IPS DF 19.7 (cell line): Measurements from ENCODE around the gene DUXB.
A peak's percentile ranks its signal among the peaks of the same experiment; 100 is the strongest.

ENCODE experiments used
- DNase-seq: peaks from one replicate; pipeline ENCODE4 v3.0.0-alpha.2; 2013; ENCODE audit warnings: low read depth, low spot score

DUXB gene

DNA sequence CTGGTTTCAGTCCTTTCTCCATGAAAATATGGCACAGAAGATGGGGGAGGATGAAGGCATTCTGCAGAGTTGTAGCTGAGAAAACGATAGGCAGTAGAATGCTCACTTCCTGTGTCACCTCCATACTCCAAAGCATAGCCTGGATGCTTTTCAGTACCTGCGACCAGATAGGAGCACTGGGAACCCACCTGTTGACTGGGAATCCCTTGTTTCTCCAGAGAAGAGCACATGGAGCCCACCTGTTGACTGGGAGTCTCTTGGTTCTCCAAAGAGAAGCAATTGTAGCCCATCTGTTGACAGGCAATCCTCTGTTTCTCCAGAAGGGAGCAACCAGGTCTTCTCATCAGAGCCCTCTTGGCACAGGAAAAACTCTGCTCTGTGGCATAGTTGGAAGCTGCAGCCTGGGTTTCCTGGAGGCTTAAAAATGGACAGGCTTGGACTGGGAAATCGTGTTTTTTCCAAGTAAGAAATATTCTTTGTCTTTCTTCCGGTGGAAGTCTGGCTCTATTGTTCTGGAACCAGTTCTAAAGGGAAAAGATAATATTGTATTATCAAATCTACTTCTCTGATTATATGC is 40.4 kb downstream of the DUXB start:
- no peak for DNase-seq

DNA sequence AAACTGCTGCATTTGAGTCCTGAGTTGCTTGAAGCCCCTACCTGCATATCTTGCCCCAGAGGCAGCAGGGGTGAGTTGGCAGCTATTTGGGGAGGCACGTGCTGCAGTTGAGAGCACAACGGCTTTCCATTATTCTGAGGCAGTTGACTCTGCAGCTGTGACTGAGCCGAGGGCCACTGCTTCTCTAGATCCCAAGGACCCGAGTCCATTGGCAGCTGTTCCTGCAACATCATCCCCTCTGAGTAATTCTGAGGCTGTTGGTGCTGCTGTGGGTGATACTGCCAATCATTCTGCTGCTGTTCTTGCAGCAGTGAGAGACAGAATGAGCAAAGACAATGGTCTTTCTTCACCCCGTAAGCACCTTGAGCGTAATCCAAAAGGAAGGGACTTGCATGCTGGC is 40.9 kb downstream of the DUXB start:
- DNase-seq, result no peak

- no peak for DNase-seq
Observed at GRCh38 chr16:75658175-75658574, 43.1 kb downstream of the DUXB start.

DNA sequence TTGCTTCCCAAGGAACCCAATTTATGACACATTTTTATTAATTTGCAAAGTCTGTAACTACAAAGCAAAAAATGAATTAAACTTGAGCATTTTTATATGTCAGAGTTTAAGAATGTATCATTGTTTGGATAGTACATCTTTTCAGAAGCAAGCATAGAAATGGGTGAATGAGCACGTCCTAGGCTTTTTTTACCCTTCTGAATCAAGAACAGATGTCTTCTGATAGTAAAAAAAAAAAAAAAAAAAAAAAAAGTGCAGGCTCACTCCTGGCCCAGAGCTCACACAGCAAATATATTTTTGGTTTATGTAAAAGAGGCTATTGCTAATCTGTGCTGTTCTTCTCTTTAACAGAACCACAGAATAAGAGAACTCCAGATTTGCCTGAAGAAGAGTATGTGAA is 47.3 kb downstream of the DUXB start:
- DNase-seq, result no peak

DNA sequence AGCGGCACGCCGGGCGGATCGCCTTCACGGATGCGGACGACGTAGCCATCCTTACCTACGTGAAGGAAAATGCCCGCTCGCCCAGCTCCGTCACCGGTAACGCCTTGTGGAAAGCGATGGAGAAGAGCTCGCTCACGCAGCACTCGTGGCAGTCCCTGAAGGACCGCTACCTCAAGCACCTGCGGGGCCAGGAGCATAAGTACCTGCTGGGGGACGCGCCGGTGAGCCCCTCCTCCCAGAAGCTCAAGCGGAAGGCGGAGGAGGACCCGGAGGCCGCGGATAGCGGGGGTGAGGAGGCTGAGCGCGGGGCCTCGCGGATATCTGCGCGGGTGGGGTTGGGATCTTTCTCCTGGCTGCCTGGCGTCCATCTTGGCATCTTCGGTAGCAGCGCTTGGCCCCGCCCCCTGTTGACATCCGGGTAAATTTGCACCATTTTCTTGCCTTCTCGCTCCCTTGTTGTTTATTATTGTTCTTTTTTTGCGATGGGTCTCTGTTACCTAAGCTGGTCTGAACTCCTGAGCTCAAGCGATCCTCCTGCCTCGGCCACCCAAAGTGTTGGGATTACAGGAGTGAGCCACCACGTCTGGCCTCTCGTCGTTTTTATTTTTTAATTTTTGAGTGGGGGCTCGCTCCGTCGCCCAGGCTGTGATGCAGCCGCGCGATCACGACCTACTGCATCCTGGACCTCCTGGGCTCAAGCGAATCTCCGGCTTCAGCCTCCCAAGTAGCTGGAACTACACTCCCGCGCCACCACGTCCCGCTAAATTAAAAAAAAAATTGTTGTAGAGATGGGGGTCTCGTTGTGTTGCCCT is 52.8 kb downstream of the DUXB start:
- DNase-seq, result no peak

- peak; percentile 76 for DNase-seq
Observed at GRCh38 chr16:75647492-75648264, 53.6 kb downstream of the DUXB start, which contains the start of the genes KARS1 and TERF2IP. Gene KARS1 (minus strand): TSS chr16:75647665. CDS start chr16:75647639, 26 bp downstream. Gene TERF2IP (plus strand): TSS chr16:75647773. CDS start chr16:75647883, 110 bp downstream.

DNA sequence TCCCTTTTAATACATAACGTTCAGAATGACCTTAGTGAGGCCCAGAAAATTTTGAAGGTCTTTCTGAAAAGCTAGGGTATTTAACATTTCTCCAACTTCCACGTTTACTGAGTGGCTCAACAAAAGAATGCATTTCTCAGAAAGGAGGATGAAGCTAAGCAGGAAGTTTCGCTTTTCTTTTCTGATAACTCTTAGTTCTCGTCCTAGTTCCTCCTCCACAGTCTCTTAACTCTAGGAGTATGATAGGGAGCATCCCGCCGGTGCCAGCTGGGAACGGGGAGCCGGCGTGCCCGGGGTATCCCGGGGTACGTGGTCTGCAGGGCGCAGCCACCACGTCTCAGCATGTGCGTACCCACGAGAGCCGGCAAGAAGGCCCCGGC is 54.2 kb downstream of the DUXB start:
- no peak for DNase-seq

- DNase-seq, result no peak
Observed at GRCh38 chr16:75644240-75645012, 56.8 kb downstream of the DUXB start.
